Fibroblast of the aortic adventitia (primary cell): Measurements from ENCODE around the gene OMD. TPM values are rescaled to one million over a fixed set of nuclear protein-coding genes. Genes with fewer than 3 reads are reported as not detected.

Source experiments
- DNase-seq: peaks from one replicate; pipeline ENCODE4 v3.0.0-alpha.2; 2010; ENCODE audit warnings: low read depth
- H3K4me3 ChIP-seq: 2 replicates; pipeline ENCODE4 v1.5.1; 2011; ENCODE audit warnings: low read depth, mild to moderate bottlenecking, control low read depth, low read length, moderate library complexity
- total RNA-seq: library from RNA; depleted of rRNA; stranded (reverse); fragments of >200 nt; gene quantifications from 2 replicates; pipeline ENCODE4 v1.2.3, GENCODE V29; 2012; ENCODE audit warnings: low replicate concordance
- TF ChIP-seq, protein P1 (sequence below): IDR thresholded peaks from 2 replicates; pipeline ENCODE4 v1.5.1; 2011; ENCODE audit warnings: mild to moderate bottlenecking, low read length, control low read depth, inconsistent platforms; ENCODE audit not compliant: insufficient read depth

Gene OMD
- total RNA-seq, 1 donor = 16.1 TPM

DNA sequence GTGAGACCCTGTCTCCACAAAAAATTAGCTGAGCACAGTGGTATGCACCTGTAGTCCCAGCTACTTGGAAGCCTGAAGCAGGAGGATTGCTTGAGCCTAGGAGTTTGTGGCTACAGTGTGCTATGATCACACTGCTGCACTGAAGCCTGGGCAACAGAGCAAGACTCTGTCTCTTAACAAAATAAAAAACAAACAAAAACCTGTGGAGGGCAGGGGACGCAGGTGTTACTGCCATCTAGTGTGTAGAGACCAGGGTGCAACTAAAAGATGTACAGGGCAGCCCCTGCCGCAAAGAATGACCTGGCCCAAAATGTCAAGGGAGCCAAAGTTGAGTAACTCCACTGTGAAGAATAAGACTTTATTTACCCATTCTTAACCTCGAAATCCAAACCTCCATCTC is 30.9 kb upstream of the OMD start:
- H3K4me3 ChIP-seq = no peak overlapping the region
- TF ChIP-seq, protein P1, sequence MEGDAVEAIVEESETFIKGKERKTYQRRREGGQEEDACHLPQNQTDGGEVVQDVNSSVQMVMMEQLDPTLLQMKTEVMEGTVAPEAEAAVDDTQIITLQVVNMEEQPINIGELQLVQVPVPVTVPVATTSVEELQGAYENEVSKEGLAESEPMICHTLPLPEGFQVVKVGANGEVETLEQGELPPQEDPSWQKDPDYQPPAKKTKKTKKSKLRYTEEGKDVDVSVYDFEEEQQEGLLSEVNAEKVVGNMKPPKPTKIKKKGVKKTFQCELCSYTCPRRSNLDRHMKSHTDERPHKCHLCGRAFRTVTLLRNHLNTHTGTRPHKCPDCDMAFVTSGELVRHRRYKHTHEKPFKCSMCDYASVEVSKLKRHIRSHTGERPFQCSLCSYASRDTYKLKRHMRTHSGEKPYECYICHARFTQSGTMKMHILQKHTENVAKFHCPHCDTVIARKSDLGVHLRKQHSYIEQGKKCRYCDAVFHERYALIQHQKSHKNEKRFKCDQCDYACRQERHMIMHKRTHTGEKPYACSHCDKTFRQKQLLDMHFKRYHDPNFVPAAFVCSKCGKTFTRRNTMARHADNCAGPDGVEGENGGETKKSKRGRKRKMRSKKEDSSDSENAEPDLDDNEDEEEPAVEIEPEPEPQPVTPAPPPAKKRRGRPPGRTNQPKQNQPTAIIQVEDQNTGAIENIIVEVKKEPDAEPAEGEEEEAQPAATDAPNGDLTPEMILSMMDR = peak; percentile 28
- no peak for DNase-seq

DNA sequence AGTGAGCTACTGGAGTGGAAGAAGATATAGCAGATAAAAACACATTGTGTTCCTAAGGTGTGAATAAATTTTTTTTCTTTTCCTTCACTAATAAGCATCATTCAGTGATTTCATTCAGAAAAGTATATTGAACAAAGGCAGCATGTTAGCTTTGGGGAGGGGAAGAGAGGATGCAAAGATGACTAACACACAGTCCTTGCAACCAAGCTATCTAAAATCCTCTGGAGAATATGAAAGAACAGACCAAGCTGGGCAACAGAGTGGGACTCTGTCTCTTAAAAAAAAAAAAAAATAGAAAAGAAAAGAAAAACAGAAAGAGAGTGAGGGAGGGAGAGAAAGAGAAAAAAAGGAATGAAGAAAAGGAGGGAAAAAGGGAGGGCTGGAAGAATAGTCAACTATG is 22.3 kb upstream of the OMD start:
- TF ChIP-seq, protein P1 = no peak
- H3K4me3 ChIP-seq = no peak overlapping the region
- DNase-seq = peak; percentile 18

DNA sequence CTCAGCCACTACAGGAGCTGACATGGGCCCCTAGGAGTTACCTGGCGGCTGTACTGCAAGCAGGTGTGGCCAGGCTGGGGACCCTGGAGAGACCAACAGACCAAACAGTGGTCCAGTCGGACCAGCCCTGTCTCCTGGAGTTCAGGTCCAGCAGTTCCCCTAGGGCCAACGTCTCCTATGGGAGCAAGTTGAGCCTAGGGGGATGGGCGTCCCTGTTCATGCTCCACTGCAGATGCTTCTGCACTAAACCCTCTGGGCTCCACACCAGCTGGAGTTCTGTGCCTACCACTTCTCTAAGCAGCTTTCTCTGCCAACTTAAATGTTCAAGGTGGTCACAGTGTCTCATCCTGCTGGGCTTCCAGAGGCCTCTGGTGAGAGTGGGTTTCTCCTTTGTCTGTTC is 20.6 kb upstream of the OMD start:
- TF ChIP-seq, protein P1 = no peak
- H3K4me3 ChIP-seq = no peak overlapping the region
- DNase-seq = no peak

DNA sequence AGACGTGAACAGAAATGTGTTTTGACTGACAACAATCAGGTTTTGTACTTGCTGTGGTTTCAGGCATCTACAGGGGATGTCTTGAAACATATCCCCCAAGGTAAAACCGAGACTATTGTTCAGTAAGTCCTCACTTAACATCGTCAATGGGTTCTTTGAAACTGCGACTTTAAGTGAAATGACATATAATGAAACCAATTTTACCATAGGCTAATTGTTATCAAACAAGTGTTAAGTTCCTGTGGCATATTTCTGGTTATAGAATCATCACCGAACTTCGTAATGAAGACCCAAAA is 16.4 kb upstream of the OMD start:
- DNase-seq = no peak
- TF ChIP-seq, protein P1 = no peak
- H3K4me3 ChIP-seq = no peak overlapping the region

DNA sequence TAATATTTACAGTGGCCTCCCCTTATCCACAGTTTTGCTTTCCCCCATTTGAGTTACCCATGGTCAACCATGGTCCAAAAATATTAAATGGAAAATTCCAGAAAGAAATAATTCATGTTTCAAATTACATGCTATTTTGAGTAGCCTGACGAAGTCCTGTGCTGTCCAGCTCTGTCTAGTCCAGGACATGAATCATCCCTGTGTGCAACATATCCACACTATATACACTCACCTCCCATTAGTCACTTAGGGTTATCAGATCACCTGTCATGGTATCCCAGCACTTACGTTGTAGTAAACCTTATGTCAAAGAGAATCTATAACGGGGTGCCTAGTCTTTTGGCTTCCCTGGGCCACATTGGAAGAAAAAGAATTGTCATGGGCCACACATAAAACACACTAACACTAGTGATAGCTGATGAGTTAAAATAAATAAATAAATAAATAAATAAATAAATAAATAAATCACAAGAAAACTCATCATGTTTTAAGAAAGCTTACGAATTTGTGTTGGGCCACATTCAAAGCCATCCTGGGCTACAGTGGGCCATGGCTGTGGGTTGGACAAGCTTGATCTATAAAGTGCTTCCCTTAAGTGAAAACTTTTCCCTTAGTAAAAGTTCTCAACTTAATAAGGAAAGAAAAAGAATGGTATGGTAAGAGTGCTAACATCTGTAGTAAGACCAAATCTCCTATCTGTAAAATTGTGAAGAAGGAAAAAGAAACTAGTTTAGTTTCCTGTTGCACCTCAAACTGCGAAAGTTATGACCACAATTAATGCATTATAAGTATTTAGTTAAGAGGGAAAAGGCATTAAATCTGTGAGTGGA is 15.9 kb upstream of the OMD start:
- DNase-seq = peak; percentile 84
- no peak overlapping the region for H3K4me3 ChIP-seq
- TF ChIP-seq, protein P1 = no peak

DNA sequence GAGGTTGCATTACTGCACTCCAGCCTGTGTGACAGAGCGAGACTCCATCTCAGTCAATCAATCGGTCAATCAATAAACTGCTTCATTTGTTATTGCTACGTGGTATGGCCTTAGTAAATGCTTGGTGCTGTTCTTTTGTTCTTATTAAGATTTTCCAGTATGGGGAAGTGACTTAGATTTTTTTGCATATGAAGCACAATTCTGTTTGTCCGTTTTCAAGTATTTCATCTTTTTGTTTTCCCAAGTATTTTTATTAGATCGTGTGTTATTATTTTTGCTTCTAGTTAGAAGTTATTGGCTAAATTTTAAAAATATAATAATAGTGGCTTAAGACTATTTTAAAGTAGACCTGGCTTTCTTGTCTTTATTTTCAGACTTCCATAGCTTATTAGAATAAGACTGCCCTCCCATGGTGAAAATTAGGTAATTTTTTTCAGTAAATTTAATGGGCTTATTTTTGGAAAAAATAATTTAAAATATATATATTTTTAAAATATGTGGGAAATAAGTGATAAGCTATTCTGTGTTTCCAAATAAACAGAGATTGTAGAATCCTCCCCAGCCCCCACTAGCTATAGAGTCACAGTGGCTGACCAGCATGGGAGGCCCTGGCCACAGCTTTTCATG is 14.7 kb upstream of the OMD start:
- TF ChIP-seq, protein P1 = peak; percentile 37
- DNase-seq = peak; percentile 76
- H3K4me3 ChIP-seq = no peak overlapping the region

DNA sequence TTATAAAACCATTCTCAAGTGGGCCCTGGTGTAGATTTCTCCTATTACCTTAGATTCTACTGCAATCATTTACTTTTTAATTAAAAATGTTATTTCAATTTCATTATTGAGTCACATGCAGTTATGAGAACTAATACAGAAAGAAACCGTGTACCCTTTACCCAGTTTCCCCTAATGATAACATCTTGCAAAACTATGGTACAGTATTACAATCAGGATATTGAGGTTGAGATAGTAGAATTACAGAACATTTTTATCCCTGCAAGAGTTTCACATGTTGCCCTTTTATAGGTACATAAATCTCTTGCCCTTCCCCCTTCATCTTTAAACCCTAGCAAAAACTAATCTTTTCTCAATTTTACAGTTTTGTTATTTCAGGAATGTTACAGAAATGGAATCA is 11.0 kb upstream of the OMD start:
- TF ChIP-seq, protein P1 = no peak
- H3K4me3 ChIP-seq = no peak overlapping the region
- DNase-seq = no peak
